Measurements from ENCODE around the gene MAGIX. TPM values are rescaled to one million over a fixed set of nuclear protein-coding genes. Genes with fewer than 3 reads are reported as not detected.

MAGIX gene
- total and polyA plus RNA-seq, 2 experiments from 2014 or later, result 0.66 to 0.83 TPM

DNA sequence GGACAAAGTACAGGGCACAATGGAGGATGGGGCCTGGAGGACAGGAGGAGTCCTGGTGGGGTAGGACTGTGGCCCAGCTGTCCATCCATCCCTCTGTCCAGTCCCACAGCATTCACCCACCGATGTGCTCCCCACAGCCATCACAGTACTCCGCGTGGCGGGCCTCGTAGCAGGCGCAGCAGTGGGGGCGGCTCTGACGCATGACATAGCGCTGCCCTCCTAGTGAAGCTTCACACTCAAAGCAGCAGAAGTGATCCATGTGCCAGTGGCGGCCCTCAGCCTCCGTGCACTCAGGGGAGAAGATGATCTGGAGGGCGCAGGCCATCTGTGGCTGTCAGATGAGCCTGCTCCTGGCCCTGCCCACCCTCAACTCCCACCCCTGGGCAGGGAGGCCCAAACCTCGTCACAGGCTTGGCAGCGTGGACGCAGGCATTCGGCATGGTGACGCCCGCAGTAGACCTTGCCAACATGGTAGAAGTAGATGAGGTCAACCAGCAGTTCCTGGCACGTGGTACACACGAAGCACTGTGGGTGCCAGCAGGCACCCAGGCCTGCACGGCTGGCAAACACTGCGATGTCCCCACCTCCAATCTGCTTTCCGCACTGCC, 15.4 kb downstream of the MAGIX start (continued):
- TF ChIP-seq, protein P1, sequence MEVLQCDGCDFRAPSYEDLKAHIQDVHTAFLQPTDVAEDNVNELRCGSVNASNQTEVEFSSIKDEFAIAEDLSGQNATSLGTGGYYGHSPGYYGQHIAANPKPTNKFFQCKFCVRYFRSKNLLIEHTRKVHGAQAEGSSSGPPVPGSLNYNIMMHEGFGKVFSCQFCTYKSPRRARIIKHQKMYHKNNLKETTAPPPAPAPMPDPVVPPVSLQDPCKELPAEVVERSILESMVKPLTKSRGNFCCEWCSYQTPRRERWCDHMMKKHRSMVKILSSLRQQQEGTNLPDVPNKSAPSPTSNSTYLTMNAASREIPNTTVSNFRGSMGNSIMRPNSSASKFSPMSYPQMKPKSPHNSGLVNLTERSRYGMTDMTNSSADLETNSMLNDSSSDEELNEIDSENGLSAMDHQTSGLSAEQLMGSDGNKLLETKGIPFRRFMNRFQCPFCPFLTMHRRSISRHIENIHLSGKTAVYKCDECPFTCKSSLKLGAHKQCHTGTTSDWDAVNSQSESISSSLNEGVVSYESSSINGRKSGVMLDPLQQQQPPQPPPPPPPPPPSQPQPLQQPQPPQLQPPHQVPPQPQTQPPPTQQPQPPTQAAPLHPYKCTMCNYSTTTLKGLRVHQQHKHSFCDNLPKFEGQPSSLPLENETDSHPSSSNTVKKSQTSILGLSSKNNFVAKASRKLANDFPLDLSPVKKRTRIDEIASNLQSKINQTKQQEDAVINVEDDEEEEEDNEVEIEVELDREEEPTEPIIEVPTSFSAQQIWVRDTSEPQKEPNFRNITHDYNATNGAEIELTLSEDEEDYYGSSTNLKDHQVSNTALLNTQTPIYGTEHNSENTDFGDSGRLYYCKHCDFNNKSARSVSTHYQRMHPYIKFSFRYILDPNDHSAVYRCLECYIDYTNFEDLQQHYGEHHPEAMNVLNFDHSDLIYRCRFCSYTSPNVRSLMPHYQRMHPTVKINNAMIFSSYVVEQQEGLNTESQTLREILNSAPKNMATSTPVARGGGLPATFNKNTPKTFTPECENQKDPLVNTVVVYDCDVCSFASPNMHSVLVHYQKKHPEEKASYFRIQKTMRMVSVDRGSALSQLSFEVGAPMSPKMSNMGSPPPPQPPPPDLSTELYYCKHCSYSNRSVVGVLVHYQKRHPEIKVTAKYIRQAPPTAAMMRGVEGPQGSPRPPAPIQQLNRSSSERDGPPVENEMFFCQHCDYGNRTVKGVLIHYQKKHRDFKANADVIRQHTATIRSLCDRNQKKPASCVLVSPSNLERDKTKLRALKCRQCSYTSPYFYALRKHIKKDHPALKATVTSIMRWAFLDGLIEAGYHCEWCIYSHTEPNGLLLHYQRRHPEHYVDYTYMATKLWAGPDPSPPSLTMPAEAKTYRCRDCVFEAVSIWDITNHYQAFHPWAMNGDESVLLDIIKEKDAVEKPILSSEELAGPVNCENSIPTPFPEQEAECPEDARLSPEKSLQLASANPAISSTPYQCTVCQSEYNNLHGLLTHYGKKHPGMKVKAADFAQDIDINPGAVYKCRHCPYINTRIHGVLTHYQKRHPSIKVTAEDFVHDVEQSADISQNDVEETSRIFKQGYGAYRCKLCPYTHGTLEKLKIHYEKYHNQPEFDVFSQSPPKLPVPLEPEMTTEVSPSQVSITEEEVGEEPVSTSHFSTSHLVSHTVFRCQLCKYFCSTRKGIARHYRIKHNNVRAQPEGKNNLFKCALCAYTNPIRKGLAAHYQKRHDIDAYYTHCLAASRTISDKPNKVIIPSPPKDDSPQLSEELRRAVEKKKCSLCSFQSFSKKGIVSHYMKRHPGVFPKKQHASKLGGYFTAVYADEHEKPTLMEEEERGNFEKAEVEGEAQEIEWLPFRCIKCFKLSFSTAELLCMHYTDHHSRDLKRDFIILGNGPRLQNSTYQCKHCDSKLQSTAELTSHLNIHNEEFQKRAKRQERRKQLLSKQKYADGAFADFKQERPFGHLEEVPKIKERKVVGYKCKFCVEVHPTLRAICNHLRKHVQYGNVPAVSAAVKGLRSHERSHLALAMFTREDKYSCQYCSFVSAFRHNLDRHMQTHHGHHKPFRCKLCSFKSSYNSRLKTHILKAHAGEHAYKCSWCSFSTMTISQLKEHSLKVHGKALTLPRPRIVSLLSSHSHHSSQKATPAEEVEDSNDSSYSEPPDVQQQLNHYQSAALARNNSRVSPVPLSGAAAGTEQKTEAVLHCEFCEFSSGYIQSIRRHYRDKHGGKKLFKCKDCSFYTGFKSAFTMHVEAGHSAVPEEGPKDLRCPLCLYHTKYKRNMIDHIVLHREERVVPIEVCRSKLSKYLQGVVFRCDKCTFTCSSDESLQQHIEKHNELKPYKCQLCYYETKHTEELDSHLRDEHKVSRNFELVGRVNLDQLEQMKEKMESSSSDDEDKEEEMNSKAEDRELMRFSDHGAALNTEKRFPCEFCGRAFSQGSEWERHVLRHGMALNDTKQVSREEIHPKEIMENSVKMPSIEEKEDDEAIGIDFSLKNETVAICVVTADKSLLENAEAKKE (CRISPR knock-in tag; IDR thresholded peaks at IDR 0.05), result no peak
- TF ChIP-seq ZNF114 (CRISPR knock-in tag; IDR thresholded peaks at IDR 0.05), result no peak
- no peak for TF ChIP-seq EZH2phosphoT487 (IDR thresholded peaks at IDR 0.05; ENCODE audit: unreplicated experiment)
- TF ChIP-seq, protein P2, sequence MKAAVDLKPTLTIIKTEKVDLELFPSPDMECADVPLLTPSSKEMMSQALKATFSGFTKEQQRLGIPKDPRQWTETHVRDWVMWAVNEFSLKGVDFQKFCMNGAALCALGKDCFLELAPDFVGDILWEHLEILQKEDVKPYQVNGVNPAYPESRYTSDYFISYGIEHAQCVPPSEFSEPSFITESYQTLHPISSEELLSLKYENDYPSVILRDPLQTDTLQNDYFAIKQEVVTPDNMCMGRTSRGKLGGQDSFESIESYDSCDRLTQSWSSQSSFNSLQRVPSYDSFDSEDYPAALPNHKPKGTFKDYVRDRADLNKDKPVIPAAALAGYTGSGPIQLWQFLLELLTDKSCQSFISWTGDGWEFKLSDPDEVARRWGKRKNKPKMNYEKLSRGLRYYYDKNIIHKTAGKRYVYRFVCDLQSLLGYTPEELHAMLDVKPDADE (IDR thresholded peaks at IDR 0.05), result no peak
- no peak for TF ChIP-seq CREB1 (CRISPR knock-in tag; IDR thresholded peaks at IDR 0.05; ENCODE audit: low read depth)
- no peak for TF ChIP-seq ZNF331 (CRISPR knock-in tag; IDR thresholded peaks at IDR 0.05; ENCODE audit: low read depth)
- TF ChIP-seq, protein P3, sequence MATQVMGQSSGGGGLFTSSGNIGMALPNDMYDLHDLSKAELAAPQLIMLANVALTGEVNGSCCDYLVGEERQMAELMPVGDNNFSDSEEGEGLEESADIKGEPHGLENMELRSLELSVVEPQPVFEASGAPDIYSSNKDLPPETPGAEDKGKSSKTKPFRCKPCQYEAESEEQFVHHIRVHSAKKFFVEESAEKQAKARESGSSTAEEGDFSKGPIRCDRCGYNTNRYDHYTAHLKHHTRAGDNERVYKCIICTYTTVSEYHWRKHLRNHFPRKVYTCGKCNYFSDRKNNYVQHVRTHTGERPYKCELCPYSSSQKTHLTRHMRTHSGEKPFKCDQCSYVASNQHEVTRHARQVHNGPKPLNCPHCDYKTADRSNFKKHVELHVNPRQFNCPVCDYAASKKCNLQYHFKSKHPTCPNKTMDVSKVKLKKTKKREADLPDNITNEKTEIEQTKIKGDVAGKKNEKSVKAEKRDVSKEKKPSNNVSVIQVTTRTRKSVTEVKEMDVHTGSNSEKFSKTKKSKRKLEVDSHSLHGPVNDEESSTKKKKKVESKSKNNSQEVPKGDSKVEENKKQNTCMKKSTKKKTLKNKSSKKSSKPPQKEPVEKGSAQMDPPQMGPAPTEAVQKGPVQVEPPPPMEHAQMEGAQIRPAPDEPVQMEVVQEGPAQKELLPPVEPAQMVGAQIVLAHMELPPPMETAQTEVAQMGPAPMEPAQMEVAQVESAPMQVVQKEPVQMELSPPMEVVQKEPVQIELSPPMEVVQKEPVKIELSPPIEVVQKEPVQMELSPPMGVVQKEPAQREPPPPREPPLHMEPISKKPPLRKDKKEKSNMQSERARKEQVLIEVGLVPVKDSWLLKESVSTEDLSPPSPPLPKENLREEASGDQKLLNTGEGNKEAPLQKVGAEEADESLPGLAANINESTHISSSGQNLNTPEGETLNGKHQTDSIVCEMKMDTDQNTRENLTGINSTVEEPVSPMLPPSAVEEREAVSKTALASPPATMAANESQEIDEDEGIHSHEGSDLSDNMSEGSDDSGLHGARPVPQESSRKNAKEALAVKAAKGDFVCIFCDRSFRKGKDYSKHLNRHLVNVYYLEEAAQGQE (IDR thresholded peaks at IDR 0.05; ENCODE audit: unreplicated experiment), result no peak
- no peak for TF ChIP-seq JUNB (IDR thresholded peaks at IDR 0.05; ENCODE audit: unreplicated experiment)
- TF ChIP-seq POLR2AphosphoS5 (IDR thresholded peaks at IDR 0.05; ENCODE audit: low read depth), result no peak
- no peak for TF ChIP-seq EZH2 (IDR thresholded peaks at IDR 0.05; ENCODE audit: low read depth, unreplicated experiment)
